Renal cortex interstitium (tissue), 11 donors: ENCODE measurements around the gene LBR. TPM values are rescaled to one million over a fixed set of nuclear protein-coding genes. Genes with fewer than 3 reads are reported as not detected.

Source experiments
- DNase-seq, 11 donors: peaks; one replicate each; pipeline ENCODE4 v3.0.0-alpha.2; 2013; ENCODE audit warnings: low read depth in 9 of 11, low spot score in 4 of 11; ENCODE audit errors: extremely low read depth in 1 of 11
- polyA plus RNA-seq, 3 donors: library from polyadenylated mRNA; unstranded; fragments of 120-200 nt; gene quantifications; one replicate each; pipeline ENCODE4 v1.2.1, GENCODE V29; 2013; ENCODE audit not compliant: insufficient read length in 3 of 3

Gene LBR
- polyA plus RNA-seq, 3 donors, result 80.2 to 97.5 (median 94.6) TPM

DNA sequence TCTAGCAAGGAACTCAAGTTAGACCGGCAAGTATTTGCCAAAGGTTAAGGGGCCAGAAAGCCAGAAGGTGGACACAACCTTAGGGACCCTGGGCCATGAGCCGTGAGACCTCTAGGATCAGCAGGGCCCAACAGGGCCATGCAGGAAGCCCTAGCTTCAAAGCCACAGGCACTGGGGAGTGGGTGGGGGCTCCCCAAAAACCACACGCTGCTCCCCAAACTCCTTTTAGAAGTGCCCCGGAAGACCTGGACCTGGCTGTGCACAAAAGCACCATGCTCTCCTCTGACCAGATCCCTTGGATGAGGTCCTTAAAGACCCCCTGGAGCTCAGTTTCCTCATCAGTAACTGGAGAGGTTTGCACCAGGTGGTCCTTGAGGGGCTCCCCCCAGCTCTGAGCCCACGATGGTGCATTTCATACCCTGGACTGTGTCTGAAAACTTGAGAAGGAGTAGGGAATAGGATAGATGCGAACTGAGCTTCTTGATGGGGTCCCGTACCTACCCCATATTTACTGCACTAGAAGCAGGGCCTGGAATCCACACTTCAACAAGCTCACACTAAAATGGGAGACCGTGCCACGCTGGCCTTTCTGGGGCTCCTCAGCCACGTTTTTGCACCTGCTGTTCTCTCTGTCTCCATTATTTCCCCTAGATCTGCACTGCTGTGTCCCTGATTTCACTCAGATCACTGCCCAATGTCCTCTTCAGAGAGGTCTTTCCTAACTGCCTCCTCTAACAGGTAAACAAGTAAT lies 40.6 kb upstream of the LBR start:
- no peak for DNase-seq

DNA sequence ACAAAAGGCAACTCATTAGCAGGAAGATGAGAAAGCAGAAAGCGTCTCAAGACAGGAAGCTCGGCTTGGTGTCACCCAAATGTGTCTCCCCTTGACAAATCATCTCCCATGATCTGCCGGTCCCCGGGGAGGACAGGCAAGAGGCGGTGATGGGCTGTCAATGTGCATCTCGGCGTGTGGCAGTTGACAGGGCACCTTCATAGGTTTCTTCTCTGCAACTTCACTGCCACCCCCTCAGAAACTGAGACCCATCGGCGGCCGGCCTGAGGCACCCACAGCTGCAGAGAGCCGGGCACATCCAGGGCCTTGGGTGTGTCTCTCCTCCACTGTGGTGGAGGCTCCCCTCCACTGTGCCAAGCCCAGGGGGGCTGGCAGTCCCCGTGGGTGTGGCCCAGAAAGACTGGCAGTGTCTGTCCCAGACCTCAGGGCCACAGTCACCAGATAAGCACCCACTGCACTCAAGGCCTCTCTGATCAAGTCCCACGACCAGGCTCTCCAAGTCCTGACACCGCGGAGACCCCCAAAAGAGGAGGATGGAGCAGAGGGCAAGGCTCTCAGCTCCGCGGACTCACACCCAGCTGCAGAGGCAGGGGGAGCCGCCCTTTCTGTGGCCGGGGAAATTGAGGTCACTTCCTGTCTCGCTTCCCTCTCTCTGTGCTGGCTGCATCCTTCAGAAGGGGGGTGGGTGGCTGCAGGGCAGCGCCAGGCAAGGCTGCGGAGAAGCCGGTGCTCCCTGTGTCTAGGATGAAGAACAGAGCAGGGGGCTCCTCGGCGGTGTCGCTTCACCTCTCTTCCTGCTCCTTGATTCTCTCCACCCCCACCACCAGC lies 39.6 kb upstream of the LBR start:
- no peak for DNase-seq

DNA sequence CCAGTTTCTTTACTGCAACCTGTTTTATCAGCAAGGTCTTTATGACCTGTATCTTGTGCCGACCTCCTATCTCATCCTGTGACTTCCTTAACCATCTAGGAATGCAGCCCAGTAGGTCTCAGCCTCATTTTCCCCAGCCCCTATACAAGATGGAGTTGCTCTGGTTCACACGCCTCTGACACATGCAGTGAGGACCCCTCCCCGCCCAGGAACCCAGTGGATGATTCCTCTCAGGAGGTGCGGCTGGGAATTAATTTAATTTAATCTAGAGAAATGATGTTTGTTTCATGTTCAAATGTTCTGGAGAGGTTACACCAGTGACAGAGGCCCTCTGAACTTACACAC lies 39.0 kb upstream of the LBR start:
- DNase-seq, result no peak

DNA sequence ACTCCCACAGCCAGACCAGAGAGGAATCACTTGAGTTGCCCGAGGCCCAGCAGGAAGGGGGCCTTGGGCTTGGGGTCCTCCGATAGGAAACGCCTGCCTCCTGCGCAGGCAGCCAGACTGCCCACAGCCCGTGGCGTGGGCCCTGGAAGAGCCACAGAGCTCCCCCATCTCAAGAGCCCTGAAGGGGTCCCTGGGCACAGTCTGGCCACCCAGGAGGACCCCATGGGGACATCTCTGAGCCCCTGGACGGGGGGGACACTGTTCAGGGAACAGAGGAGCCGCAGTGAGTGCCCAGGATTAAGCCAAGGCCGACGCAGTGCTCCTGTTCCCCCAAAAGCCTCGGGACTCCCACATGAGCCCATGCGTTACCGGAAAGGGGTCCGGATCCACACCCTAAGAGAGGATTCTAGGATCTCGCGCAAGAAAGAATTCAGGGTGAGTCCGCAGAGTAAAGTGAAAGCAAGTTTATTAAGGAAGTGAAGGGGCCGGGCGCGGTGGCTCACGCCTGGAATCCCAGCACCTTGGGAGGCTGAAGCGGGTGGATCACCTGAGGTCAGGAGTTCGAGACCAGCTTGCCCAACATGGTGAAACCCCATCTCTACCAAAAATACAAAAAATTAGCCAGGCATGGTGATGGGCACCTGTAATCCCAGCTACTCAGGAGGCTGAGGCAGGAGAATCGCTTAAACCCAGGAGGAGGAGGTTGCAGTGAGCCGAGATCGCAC lies 38.1 kb upstream of the LBR start:
- no peak for DNase-seq

DNA sequence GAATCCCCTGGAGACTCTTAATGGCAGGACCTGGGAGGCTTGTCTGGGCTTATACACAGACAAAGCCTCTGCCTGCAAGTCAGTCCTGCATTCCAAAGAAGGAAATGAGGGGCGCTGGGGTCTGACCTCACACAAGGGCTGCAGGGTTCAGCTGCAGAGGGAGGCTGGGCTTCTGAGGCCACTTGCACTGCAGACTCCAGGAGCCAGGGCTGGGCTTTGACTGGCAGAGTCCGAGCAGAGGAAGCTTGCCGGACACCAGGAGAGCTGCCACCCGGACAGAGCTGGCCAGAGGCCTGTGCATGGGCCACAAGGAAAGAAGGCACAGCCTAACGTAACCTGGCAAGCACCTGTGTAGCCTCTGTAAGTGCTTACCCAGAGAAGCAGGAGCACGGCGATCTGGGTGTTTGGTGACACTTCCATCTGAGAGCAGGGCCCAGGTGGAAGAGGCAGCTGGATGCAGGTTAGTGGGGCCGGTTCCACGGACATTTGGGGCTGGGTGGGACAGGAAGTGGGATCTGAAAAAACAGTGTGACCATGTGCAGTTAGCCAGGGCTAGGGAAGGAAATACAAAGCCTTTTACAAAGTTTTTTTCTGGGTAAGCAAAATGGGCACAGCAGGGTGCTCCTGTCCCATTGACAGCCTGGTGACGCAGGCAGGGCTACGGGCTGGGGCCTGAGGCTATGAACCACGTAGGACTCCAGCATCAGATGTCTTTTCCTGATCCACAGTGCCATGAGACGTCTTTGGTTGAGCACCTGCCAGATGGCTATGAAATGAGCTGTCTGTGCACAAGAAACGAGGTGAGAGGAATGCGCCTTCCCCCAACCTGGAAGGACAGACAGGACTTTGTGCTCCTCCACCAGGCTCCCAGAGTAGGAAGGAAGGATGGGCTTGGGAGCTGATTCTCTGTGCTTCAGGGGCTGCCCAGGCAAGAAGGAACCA lies 37.3 kb upstream of the LBR start:
- DNase-seq, result no peak

DNA sequence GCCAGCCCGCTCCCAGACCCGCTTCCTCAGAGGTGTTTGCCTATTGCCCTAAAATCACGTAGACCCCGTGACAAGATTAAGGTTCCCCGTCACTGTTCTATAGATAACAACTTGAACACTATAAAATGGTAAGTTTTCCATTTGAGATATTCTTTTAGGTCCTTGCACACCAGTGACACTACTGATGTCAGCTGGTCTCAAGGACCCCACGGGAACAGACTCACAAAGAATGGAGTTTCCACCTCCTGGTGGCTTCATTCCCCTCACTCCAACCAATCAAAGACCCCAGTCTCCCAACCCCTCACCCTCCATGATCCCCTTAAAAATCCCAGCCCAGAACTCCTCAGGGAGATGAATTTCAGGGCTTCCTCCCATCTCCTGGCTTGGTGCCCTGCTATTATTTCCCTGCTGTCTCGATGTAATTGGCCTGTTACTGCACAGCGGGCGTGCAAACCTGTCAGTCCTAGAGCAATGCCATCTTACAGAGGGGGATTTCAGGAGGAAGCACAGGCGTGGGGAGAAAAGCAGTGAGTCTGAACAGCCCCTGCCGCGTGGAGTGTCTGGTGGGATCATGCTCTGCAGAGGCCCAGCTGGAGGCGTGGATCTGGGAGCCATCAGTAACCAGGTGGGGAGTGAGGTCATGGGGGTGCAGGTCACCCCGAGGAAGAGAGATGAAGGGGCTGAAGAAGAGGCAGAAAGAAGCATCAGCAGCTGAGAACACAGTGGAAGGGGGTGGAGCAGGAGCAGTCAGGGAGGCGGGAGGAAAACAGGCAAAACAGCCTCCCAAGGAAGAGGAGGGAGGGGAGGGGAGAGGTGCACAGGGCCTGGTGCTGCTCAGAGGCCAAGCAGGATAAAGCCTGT lies 35.1 kb upstream of the LBR start:
- DNase-seq, result no peak

DNA sequence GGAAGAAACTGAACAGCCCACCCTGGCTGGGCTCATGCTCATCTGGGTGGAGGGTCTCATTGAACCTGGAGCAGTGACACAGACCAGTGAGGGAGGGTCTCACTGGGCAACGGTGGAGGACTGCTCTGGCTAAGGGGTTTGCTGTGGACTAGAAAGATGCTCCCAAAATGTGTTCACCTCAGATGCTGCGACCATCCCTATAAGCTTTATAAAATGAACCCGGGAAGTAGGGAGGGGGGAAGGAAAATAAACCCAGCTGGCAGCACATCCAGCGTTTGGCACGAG lies 34.5 kb upstream of the LBR start:
- no peak for DNase-seq

DNA sequence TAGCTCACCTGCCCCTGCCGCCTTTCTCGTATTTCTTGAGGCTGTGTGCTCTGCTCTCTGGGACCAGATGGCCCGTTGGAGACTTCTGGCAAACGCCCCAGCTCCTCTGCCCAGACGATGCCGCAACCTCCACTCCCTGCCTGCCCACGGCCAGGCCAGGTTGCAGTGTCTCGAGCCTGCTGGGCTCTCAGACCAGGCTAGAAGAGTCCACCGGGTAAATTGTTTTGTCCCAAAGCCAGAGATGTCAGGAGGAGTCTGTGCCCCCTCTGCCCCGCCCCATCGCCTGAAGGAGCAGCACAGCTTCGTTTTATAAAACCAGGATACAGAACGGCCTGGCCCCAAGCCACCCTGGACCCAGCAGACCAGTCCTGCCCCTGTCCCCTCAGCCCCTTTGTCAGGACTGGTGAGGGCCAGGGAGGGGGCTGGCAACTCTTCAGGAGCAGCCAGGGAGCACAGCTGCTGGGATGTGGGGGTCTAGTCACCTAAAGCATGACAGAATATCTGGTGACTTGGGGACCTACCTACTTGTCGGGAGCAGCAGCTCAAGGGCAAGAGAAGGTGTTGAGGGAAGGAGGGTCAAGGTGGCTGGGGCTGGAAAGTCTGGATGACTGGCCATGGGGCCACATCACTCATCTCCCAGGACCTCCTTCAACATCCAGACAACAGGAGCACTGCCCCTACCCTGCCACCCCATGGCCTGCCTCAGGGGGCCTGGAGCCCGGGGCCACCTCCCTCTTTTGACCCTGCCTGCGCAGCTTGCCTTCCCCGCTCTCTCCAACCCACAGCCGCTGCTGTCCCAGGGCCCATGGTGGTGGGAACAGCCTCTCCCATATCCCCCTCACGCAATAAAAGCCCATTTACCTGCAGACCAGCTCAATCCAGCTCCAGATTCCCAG lies 33.9 kb upstream of the LBR start:
- no peak for DNase-seq

DNA sequence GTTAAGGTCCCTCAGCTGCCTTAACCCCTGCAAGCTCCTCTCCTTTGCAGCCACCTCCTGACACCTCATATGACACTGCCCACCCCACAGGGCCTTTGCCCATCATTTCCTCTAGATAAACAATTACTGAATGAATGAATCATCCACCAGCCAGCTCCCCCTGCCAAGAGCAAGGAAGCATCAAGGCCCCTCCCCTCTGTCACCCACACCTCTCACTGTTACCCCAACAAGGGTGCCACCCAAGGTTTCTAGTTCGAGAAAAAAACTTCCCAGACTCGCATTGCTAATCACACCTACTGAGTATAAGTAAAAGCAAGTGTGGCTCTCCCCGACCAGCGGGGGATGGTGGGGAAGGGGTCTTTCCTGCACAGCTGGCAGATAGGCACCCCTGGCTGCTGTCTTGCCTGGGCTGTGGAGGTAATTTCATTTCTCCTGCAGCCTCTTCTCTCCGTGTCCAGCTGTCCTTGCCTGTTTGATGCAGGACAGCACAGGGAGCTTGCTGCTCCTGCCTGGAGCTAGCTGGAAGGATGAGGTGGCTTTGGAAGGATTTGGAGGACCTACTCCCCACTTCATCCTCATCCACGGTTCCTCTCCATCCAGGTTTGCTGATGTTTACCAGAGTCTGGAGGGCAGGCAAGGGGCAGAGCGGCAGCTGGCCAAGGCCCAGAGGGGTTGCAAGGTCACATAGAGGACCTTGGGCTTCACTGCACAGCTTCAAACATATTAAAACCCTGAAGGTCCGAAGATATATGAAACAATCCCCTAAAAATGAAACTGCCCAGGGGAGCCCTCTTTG lies 33.1 kb upstream of the LBR start:
- no peak for DNase-seq

DNA sequence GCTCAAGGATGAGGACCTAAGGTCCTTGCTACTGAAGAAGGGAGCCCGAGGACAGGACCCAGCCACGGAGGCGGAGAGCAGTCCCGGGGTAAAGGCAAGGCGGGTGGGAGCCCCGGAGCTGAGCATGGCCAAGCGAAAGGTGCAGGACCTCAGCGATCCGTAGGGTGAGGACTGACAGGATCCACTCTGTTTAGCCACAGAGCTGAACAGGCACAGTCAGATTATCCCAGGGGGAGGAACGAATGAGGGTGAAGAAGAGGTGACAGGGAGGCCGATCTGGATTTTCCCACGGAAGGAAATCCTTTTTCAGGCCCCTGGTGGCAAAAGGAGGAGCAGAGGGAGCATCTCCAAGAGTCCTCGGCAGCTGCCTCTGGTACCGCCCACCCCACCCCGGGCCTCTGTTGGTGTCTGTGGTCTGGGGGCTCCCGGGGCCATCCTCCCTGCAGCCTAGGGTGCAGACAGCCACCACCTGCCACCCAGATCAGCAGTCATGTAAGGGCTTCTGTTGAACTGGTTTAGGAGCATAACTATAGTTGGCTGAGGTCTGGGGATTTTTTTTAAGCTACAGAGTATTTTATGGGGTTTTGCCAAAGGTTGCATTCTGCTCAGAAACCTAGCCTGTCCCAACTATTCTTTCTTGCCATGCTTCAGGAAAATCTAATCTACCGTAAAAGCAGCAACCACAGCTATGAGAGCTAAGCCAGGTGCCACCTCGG lies 32.3 kb upstream of the LBR start:
- DNase-seq, result no peak

DNA sequence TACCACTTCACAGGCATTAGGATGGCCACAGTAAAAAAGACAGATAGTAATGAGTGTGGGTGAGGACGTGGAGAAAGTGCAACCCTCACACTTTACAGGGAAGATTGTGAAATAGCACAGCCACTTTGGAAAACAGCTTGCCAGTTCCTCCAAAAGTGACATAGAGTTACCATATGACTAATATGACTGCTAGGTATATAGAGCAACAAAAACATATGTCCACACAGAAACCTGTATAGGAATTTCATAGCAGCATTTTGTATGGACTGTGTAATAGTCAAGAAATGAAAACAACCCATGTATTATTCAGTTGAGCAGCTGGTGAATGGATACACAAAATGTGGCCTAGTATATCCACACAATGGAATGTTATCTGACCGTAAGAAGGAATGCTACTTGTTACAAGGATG lies 30.4 kb upstream of the LBR start:
- DNase-seq, result no peak

DNA sequence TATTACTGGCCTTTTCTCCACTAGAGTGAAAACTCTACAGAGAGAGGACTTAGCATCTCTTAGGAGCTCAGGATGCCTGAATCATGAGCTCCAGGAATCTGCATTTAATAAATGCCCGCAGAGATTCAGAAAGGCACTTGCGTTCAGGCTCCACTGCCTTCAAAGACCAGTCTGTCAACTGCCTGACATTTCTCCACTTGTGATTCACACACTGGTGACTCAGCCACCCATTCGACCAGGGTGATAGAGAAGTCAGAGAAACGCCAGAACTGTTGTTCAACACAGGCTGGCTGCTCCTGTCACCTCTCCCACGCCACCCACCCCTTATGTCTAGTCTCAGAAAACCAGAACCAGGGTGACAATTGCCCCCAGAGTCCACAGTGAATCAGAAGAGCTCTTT lies 26.9 kb upstream of the LBR start:
- DNase-seq, result no peak

DNA sequence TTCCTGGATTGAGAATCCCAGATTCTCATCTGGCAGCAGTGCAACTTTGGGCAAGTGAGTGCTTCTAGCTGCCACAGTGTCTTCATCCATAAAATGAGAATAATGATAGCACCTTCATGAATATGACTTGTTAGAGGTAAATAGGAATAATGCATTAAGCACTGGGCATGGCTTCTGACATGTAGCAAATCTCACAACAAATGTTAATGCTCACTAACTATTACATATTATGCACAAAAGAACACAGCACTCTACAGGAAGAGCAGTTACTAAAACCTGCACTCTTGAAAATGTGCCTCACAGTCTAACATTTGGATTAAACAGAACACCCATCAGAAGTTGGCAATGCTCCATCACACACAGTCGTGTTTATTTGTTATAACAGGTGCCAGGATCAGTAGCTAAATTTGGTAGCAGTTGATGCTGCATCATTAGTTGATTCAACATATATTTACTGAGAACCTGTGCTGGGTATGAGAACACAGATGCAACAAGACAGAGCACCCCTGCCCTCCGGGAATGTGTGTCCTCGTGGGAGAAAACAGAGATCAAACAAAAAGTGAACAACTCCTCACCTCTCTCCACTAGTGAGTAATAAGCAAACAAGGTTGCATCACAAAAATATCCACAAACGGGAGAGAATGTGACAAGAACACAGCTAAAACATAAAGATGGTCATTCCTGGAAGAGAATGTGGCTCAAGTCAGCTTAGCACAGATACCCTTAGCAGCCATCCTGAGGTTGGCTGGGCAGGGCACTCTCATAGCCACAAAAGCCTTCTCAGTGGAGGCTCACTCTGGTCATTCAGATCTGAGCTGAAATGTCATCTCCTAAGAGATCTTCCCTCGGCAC lies 26.2 kb upstream of the LBR start:
- no peak for DNase-seq

DNA sequence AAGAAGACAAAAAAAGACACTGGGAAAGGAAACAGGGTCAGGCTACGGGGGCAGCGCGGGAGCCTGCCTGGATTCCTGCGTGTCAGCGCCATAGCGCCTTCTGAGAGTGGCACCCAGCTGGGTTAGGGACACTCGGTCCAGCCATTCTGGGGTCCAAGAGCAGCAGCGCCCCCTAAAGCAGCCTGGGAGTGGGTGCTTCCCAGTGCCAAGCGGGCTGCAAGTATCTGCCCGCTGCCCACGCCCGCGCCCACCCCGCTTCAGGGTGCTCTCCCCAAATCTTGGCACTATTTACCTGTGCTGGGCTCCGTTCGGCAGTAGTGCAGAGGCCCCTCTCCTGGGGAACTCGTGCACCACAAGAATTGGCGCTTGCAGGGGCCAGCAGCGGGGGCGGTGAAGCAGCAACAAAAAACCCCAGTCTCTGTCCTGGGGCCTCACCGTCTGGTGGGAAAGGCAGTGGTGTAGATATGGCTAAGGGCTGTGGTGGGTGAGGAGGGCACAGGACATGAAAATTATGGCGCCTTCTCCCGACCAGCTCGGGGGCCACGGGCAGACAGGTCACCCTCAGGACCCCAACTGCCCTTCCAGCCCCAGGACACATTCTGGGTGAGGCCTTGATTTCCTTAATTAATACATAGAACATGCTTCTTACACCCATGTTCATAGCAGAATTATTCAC lies 24.1 kb upstream of the LBR start:
- DNase-seq, result no peak

DNA sequence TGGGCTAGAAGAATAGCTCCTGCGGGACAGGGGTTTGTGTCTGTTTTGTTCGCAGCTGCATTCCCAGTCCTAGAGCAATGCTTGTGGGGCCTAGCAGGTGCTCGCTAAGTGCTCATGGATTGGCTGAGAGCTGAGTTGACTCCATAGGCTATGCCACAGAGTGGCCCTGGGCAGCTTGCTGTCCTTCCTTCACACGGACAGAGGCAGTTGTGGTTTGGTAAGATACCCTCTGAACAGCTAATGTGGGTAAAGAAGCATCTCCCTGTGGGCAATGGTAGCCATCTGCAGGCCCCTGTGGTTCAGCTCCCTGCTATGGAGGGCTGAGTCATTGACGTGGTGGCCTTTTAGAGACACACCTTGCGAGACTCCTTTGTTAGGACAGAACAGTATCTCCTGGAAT lies 23.5 kb upstream of the LBR start:
- DNase-seq, result no peak
